Heart left ventricle (tissue), 16 donors: ENCODE data around the gene SLC22A7. TPM values are rescaled to one million over a fixed set of nuclear protein-coding genes. Genes with fewer than 3 reads are reported as not detected.
A peak's percentile ranks its signal among the peaks of the same experiment; 100 is the strongest.

Experiments
- ATAC-seq, 4 donors: fragments of 200-7000 bp; cut with Tn5 transposase; one replicate each; pipeline ENCODE4 v1.9.1; 2020 to 2022; ENCODE audit warnings: moderate library complexity in 4 of 4, mild to moderate bottlenecking in 3 of 4, moderate number of reproducible peaks in 1 of 4
- DNase-seq, 5 donors: peaks; one replicate each; pipeline ENCODE4 v3.0.0-alpha.2; 2020
- H3K27ac ChIP-seq, 12 donors: fragments of 200-600 bp; sonication (generic) in 4 of 12; one replicate each; pipeline versions ENCODE4 v1.5.0 to v1.8.0; 2016 to 2022; ENCODE audit warnings: mild to moderate bottlenecking in 2 of 12
- H3K27me3 ChIP-seq, 9 donors: fragments of 200-600 bp; sonication (generic) in 2 of 9; one replicate each; pipeline versions ENCODE4 v1.5.1 to v1.8.0; 2016 to 2022; ENCODE audit warnings: mild to moderate bottlenecking in 3 of 9
- H3K36me3 ChIP-seq, 9 donors: fragments of 200-600 bp; sonication (generic) in 2 of 9; one replicate each; pipeline versions ENCODE4 v1.5.0 to v1.8.0; 2018 to 2022; ENCODE audit warnings: mild to moderate bottlenecking in 2 of 9
- H3K4me1 ChIP-seq, 12 donors: fragments of 200-600 bp; sonication (generic) in 4 of 12; one replicate each; pipeline versions ENCODE4 v1.5.0 to v1.8.0; 2016 to 2022; ENCODE audit warnings: mild to moderate bottlenecking in 3 of 12
- H3K4me3 ChIP-seq, 12 donors: fragments of 200-600 bp; sonication (generic) in 4 of 12; one replicate each; pipeline versions ENCODE4 v1.5.0 to v1.8.0; 2017 to 2022; ENCODE audit warnings: mild to moderate bottlenecking in 9 of 12, moderate library complexity in 4 of 12
- H3K9me3 ChIP-seq, 12 donors: fragments of 200-600 bp; sonication (generic) in 4 of 12; one replicate each; pipeline versions ENCODE4 v1.5.0 to v1.8.0; 2016 to 2022; ENCODE audit warnings: mild to moderate bottlenecking in 1 of 12
- POLR2A ChIP-seq, 2 donors: fragments of 450-650 bp; IDR thresholded peaks; one replicate each; pipeline ENCODE4 v1.6.1; 2017; ENCODE audit warnings: antibody characterized with exemption in 2 of 2, mild to moderate bottlenecking in 2 of 2, moderate library complexity in 2 of 2
- WGBS, 4 donors: extraction: QIAGEN DNeasy Blood & Tissue Kit in 2 of 4; methylation state at CpG; one replicate each; pipeline versions ENCODE4 v1.1.5 to v1.1.7; 2013 to 2018; 5-methylcytosine and 5-hydroxymethylcytosine counted together
- intact Hi-C, 10 donors: fragments of 100-400 bp; cut with DNase I; formaldehyde crosslinking; loops; one replicate each; pipeline versions ENCODE4 v1.11.1 to v1.14.2; 2022
- polyA plus RNA-seq, 2 donors: library from polyadenylated mRNA; stranded (reverse); fragments of 200-250 nt; gene quantifications; one replicate each; pipeline ENCODE4 v1.2.3, GENCODE V29; 2013
- total RNA-seq, 9 donors: library from RNA; depleted of rRNA in 2 of 9; stranded (reverse); fragments of >200 nt in 2 of 9; fragmentation: NEBNext Ultra II Directional in 3 of 9; extraction: Animal tissue kit (Norgen Biotek cat#: 25700) in 3 of 9; gene quantifications; one replicate each; pipeline versions ENCODE4 v1.1.0 to v1.2.4, GENCODE V29; 2016 to 2023
- TF ChIP-seq, protein P1 (sequence below), 12 donors: fragments of 200-600 bp; sonication (generic) in 4 of 12; IDR thresholded peaks; one replicate each; pipeline versions ENCODE4 v1.5.0 to v1.8.0; 2018 to 2022; ENCODE audit warnings: antibody characterized with exemption in 12 of 12, mild to moderate bottlenecking in 5 of 12
- donor health status: ischemic (EF 13 %, LVEDD 7.1; RV severe dilation, severe dysfunction).
- donor health status: healthy with polysubstance abuse.
- donor health status: DM: no; HTN: yes; CAD: no.
- donor health status: DM: no; HTN: no; CAD: no.
- donor health status: ischemic (EF 25% LVEDD 6.9; RV normal size, moderate dysfunction).
- donor health status: ischemic (EF 25% LVEDD 5.7; RV mildly dilated, moderate dysfunction).
- donor health status: healthy.
- donor health status: DM: yes; HTN: yes; CAD: no.
- donor health status: ischemic (EF 35%, LVEDD 5.7; RV mildly dilated, moderate dysfunction).
- donor health status: nonischemic (EF 11% LVEDD 7.7; RV severe dilation, severe dysfunction).
- donor health status: DM: yes; HTN: yes; CAD: no.
- donor health status: PGD.
- donor health status: ischemic (EF 29% LVEDD 5.4; RV normal size, mild dysfunction).
- donor health status: nonischemic (EF 23%, LVEDD 6.1; RV moderate dilation, normal function).

SLC22A7 gene
- total and polyA plus RNA-seq, 11 donors = 0.12 to 0.32 (median 0.16) TPM; not detected in 6

DNA sequence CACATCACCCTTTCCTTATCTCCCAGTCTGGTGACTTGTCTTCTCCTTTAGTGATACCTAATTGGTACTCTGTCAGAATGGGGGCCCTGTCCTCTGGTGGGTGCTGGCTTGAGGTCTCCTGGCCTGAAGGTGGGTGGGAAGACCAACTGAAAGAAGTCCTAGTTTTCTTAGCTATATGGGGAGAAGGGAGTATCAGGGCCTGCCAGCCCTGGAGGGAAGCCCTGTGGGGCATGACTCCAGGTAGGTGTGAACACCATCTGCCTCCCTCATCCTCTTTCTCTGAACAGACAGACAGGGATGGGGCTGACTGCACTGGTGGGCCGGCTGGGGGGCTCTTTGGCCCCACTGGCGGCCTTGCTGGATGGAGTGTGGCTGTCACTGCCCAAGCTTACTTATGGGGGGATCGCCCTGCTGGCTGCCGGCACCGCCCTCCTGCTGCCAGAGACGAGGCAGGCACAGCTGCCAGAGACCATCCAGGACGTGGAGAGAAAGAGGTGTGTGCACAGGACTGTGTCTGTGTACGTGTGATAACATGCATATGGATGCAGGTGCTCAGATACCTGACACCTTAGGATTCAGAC lies 5.8 kb downstream of the SLC22A7 start:
- ATAC-seq (no peak), DNase-seq (no peak)
- no peak overlapping the region for H3K27ac ChIP-seq
- H3K27me3 ChIP-seq = peaks cover 0 to 6% (median 2%) of the 10 kb centered on the region in 9 donors
- H3K36me3 ChIP-seq = no peaks in the 10 kb centered on the region
- intact Hi-C loops = no loop called here
- WGBS, 4 donors = 81 to 88% (median 84%) methylated on average over 8 of the region's 8 CpGs
- H3K4me3 ChIP-seq = no peak overlapping the region
- H3K9me3 ChIP-seq = no peaks in the 10 kb centered on the region
- peaks cover 0 to 30% (median 10%) of the 10 kb centered on the region in 12 donors for H3K4me1 ChIP-seq
- TF ChIP-seq POLR2A (IDR thresholded peaks at IDR 0.05) = no peak
- TF ChIP-seq, protein P1, sequence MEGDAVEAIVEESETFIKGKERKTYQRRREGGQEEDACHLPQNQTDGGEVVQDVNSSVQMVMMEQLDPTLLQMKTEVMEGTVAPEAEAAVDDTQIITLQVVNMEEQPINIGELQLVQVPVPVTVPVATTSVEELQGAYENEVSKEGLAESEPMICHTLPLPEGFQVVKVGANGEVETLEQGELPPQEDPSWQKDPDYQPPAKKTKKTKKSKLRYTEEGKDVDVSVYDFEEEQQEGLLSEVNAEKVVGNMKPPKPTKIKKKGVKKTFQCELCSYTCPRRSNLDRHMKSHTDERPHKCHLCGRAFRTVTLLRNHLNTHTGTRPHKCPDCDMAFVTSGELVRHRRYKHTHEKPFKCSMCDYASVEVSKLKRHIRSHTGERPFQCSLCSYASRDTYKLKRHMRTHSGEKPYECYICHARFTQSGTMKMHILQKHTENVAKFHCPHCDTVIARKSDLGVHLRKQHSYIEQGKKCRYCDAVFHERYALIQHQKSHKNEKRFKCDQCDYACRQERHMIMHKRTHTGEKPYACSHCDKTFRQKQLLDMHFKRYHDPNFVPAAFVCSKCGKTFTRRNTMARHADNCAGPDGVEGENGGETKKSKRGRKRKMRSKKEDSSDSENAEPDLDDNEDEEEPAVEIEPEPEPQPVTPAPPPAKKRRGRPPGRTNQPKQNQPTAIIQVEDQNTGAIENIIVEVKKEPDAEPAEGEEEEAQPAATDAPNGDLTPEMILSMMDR (IDR thresholded peaks at IDR 0.05) = no peak

DNA sequence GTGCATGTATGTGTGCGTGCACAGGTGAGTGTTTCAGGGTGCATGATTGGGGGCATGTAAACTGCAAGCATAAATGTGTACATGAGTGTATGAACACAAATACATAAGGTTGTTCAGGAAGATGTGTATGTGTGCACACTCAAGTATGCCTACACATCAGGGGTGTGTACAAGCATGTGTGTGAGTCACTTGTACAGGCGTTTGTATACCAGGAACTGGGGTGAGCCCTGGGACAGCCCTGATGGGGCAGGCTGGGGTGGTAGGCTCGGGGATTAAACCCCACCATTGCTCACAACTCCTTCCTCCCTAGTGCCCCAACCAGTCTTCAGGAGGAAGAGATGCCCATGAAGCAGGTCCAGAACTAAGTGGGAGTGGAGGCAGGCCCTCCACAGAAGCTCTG lies 6.3 kb downstream of the SLC22A7 start:
- Histone ChIP-seq H3K36me3 (no peaks in the 10 kb centered on the region), H3K27me3 (peaks cover 0 to 8% (median 0%) of the 10 kb centered on the region in 9 donors), H3K9me3 (no peaks in the 10 kb centered on the region), H3K4me1 (peaks cover 0 to 31% (median 11%) of the 10 kb centered on the region in 12 donors), H3K27ac (no peak overlapping the region), H3K4me3 (no peak overlapping the region)
- intact Hi-C loops = no loop called here
- ATAC-seq (no peak), DNase-seq (no peak)
- WGBS, 4 donors = 82 to 88% (median 84%) methylated on average over 3 of the region's 3 CpGs
- TF ChIP-seq, protein P1 (IDR thresholded peaks at IDR 0.05) = no peak
- no peak for TF ChIP-seq POLR2A (IDR thresholded peaks at IDR 0.05)

DNA sequence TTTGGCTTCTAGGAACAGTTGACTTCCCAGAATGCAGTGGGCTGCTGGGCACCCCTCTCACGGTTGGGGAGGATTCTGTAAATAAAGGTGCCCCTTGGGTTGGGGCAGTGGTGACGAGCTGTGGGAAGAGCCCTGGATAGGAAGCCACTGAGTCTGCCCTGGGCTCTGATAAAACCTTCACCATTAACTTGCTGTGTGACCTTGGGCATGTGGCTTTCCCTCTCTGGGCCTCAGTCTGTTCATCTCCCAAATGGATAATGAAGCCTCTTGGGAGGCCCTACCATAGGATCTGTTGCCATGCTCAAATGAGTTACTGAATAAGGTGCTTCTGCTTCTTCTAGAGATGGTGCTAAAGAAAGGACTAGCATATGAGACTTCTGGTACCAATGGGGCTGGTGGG lies 6.8 kb downstream of the SLC22A7 start:
- ATAC-seq (no peak), DNase-seq (no peak)
- 82 to 92% (median 89%) methylated on average over 2 of the region's 2 CpGs for WGBS, 4 donors
- no peak overlapping the region for H3K27ac ChIP-seq
- peaks cover 0 to 8% (median 0%) of the 10 kb centered on the region in 9 donors for H3K27me3 ChIP-seq
- no peaks in the 10 kb centered on the region for H3K9me3 ChIP-seq
- no peaks in the 10 kb centered on the region for H3K36me3 ChIP-seq
- H3K4me1 ChIP-seq = peaks cover 0 to 31% (median 11%) of the 10 kb centered on the region in 12 donors
- TF ChIP-seq, protein P1 (IDR thresholded peaks at IDR 0.05) = no peak
- no peak for TF ChIP-seq POLR2A (IDR thresholded peaks at IDR 0.05)
- H3K4me3 ChIP-seq = no peak overlapping the region
- intact Hi-C loops = no loop called here

DNA sequence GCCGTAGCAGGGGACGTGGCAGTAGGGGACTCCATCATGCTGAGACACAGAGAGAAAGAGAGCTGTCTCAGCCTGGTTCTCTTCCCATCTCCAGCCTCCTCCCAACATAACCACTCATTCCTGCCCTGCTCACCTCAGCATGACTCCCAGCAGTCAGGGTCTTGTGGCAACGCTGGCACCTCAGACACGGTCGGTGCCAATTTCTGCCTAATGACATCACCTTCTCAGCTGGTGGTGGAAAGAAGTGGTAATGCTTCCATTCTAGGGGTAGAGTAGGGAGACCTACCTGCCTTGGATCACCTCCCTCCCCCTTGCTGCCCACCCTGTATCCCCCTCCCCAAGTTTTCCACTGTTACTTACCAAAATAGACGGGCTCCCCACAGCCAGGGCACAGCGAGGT lies 8.0 kb downstream of the SLC22A7 start:
- Histone ChIP-seq H3K4me1 (peaks cover 0 to 31% (median 11%) of the 10 kb centered on the region in 12 donors), H3K27me3 (peaks cover 0 to 8% (median 0%) of the 10 kb centered on the region in 9 donors), H3K27ac (peak overlapping the region in 6 of 12 donors; percentile 2 to 75 (median 48)), H3K4me3 (no peak overlapping the region), H3K36me3 (no peaks in the 10 kb centered on the region), H3K9me3 (no peaks in the 10 kb centered on the region)
- 73 to 83% (median 80%) methylated on average over 7 of the region's 7 CpGs for WGBS, 4 donors
- no peak for TF ChIP-seq POLR2A (IDR thresholded peaks at IDR 0.05)
- TF ChIP-seq, protein P1 (IDR thresholded peaks at IDR 0.05) = no peak
- DNase-seq (no peak), ATAC-seq (peak in 2 of 4 donors; percentile 57)
- intact Hi-C loops = no loop called here
